GM10847 (cell line): ENCODE results near the gene HSPA12A.

ENCODE experiments used
- POLR2A ChIP-seq: IDR thresholded peaks from 2 replicates; pipeline ENCODE4 v1.6.1; 2011; ENCODE audit not compliant: insufficient read length; ENCODE audit errors: extremely low read depth

HSPA12A gene

DNA sequence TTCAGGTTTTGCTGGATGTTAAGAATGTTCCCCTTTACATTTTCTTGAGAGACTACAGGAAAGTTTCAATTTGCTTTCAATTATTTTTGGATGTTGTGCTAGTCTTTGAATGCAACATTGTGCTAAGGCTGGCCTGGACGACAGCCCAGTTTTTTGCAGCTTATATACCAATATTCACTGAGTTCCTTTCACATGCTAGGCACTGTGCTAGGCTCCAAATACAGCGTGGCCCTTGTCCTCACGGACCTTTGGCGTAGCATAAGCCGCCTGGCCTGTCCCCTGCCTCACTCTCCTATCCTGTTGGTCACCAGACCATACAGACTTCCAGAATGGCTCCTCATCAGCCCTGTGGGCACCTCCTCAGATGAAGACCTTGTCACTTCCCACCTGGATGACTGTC, 19.5 kb upstream of the HSPA12A start:
- TF ChIP-seq POLR2A = no peak

DNA sequence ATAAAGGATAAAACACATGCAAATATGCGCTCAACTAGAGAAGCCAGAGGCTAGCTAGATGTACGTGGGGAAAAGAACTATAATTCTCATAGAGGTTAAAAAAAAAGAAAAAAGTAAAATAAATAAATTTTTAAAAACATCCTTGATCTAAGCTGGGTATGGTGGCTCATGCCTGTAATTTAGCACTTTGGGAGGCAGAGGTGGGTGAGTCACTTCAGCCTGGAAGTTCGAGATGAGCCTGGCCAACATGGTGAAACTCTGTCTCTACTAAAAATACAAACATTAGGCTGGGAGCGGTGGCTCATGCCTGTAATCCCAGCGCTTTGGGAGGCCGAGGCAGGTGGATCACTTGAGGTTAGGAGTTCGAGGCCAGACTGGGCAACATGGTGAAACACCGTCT, 18.6 kb upstream of the HSPA12A start:
- TF ChIP-seq POLR2A = no peak

DNA sequence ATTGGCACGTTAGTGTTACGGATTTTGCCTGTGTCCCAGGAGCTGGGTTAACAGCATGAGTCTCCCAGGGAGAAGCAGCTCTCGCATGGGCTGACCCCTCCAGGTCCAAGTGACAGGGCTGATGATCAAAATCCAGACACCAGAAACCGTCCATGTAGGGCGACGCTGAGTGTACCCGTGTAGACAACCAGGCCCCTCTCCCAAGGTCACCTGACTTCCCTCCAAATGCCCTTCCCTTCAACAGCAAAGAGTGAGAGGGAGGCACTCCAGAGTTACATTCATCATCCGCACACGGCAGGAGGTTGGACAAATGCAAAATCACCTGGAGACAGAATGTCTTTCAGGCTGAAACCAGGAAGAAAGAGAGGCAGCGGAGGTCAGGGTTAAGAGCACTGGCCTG, 14.9 kb upstream of the HSPA12A start:
- TF ChIP-seq POLR2A = no peak

DNA sequence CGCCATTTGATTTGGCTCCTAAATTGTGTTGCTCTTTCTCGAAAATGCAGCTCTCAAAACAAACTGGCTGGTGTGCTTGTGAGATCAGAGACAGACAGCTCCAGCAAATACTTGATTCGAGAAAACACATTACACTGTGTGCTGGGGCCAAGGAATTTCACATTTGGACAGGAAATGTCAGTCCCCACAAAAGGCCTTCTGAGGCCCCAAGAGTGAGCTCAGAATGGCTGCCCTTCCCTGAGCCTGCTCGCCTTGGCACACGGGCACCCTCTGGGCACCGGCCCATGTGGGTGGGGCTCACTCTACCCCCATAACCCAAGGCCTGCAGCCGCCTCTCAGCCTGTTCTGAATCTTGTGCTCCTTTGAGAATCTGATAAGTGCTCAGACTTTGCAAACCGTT, 13.9 kb upstream of the HSPA12A start:
- no peak for TF ChIP-seq POLR2A

DNA sequence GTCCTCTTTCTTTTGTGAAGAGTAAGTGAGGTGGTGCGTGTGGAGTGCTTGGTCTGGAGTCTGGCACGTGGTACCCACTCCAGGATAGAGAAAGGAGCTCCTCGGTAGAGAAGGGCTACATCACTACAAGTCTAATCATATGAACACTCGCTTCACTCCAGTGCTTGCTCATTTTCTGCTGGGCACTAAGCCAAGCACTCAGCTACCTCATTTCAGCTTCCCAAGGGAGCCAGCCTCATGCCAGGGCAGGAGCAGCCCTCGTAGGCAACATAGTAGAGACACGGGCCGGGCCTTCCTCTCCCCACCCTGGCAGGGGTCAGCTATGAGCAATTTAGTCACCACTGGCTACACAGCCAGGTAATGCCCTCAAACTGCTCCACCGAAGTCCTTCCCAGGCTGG, 11.4 kb upstream of the HSPA12A start:
- TF ChIP-seq POLR2A = no peak

DNA sequence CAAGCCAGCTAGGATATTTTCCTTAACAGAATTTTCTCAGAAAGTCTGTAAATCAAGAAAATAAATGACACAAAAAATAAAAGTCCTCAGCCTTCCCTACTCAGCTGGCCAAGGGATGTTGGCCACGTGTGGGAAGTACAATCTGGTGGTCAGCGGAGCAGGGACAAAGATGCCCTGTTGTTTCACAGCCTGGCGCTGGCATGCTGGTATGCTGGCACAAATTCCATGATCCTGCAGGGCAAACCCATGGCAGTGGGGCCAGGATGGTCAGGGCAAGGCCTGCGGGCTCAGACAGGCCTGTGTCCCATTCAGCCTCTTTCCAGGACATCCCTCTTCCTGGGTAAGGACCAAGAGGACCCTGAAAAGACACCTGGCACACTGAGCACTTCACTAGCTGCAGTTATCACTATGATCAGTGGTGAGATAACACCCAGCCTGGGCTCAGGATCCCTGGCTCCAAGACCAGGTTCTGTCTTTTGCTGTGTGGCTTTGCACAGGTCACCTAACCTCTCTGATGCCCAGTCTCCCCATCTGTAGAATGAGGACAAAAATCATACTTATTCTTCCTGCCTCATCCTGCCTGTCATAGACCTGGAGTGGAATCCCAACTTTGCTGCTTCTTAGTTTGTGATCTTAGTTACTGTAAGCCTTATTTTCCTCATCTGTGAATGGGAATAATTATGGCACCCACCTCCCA, 10.8 kb upstream of the HSPA12A start:
- TF ChIP-seq POLR2A = no peak

DNA sequence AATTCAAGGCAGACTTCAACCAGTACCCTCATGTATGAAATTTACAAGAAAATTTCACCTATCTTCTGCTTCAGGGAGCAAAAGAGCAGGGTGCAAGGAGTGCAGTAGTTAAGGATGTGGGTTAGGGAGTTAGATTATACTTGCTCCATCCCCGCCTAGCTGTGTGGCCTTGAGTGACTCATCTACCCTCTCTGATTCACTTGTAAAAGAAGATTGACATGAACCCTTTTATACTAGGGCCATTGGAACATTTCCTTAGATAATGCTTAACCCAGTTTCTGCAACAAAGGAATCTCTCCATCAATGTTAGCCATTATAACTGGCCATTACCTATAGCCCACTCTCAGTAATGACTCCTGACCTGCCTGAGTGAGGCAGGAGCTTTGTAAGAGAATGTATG, 10.2 kb upstream of the HSPA12A start:
- TF ChIP-seq POLR2A = no peak

DNA sequence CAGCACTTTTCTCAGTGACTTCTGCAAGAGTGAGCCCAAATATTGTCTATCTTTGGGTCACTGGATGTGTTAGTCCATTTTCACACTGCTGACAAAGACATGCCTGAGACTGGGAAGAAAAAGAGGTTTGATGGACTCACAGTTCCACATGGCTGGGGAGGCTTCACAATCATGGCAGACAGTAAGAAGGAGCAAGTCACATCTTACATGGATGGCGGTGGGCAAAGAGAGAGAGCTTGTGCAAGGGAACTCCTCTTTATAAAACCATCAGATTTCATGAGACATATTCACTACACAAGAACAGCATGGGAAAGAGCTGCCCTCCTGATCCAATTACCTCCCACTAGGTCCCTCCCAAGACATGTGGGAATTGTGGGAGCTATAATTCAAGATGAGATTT, 6.1 kb upstream of the HSPA12A start:
- no peak for TF ChIP-seq POLR2A

DNA sequence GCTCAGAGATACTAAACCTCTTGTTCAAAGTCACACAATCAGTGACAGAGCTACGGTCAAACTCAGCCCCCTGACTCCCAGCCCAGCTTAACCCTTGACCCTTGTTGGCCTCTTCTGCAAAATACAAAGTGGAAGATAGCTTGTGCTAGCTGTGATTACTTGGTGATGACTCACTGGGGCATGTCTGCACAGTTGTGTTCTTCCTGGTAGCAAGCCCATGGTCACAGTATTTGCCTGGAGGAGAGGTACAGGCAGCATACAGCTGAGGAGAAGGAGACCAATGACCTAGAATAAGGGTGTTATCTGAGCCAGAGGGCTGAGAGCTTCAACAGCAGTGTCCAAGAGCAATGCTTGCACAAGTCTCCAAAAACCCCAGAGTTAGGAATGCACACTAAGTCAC, 5.7 kb upstream of the HSPA12A start:
- TF ChIP-seq POLR2A = no peak

DNA sequence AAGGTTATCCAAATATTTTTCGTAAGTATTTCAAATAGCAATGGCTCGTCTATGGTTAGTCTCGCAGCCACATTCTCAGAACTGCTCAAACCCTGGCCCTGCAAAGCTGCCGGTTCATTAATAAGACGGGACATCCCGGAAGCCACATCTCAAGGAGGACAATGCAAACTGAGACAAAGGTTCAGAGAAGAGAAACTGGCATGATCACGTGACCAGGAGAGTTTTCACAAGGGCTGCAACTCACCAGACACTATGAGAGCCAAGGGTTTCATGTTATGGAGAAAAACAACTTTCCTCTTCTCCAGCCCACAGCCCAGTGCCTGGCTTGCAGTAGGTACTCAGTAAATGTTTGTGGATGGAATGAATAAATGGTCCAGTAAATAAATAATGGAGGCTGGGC, 5.0 kb upstream of the HSPA12A start:
- TF ChIP-seq POLR2A = no peak

DNA sequence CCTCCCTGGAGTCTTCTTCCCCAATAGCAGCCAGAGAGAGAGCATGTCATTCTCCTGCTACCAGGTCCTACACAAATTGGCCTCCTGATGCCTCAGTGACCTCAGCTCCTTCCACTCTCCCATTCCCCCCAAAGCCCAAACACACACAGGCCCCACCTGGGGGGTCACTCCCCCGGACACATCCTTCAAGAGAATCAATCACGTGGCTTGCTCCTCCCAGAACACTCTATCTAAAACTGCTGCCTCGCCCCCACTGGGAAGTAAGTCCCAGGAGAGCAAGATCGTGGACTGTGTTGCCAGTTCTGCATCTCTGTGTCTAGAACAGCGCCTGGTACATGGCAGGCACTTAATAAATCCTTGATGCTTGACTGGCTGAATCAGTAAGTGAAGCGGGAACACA, 2.5 kb upstream of the HSPA12A start:
- no peak for TF ChIP-seq POLR2A

DNA sequence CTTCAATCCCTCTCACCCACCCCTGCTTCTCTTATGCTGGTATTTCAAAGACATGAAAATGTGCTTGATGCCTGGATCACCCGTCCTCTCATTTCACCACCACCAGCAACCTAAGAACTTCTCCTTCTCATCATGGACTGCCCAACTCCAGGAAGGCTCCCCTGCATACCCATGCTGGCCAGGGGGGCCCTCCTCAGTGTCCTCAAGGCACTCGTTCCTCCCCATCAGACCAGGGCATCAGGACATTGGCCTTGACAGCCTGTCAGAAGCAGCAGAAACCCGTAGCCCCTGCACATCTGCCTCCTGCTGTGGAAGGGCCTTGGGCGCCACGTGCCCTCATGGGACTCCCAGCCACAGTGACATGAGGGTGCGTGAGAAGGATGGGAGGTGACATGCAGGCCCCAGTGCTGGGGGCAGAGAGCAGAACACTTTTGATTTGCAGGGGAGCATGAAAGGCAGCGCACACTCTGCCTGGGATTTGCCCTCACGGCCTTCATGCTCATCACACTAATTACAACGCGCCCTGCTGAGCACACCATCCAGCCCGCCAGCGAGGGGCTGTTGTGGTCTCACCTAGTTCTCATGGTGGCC, 1.9 kb upstream of the HSPA12A start:
- TF ChIP-seq POLR2A = no peak

DNA sequence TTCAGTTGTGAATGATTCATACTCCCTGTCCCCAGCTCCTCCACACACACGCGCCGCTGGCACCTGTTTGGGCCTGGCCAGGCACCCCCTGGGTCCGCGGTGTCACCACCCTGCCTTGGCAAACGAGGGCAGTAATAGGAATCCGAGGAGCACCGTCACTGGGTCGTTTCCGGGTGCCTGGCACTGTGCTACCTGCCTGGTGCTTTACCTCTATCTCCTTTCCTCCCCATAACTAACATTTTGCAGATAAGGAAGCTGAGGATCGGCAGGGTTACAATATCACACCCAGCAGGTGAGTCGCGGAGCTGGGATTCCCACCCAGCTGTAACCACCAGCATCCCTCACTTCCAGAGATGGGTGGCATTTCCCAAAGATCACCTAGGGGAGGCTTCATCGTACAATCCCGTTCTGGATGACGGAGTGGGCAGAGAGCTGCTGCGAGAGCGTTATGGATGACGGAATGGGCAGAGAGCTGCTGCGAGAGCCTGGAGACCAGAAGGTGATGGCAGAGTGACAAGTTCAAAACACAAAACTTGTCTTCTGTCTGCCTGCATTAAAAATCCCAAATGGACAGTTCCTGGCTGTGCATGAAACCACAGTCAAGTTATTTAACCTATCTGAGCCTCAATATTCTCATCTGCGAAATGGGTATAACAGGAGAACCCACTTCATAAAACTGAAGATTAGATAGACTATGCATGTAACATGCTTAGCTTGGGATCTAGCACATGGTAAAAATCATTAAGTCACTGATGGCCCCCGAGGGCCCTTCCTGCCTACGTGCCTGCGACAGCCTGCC, 1.1 kb upstream of the HSPA12A start:
- no peak for TF ChIP-seq POLR2A

DNA sequence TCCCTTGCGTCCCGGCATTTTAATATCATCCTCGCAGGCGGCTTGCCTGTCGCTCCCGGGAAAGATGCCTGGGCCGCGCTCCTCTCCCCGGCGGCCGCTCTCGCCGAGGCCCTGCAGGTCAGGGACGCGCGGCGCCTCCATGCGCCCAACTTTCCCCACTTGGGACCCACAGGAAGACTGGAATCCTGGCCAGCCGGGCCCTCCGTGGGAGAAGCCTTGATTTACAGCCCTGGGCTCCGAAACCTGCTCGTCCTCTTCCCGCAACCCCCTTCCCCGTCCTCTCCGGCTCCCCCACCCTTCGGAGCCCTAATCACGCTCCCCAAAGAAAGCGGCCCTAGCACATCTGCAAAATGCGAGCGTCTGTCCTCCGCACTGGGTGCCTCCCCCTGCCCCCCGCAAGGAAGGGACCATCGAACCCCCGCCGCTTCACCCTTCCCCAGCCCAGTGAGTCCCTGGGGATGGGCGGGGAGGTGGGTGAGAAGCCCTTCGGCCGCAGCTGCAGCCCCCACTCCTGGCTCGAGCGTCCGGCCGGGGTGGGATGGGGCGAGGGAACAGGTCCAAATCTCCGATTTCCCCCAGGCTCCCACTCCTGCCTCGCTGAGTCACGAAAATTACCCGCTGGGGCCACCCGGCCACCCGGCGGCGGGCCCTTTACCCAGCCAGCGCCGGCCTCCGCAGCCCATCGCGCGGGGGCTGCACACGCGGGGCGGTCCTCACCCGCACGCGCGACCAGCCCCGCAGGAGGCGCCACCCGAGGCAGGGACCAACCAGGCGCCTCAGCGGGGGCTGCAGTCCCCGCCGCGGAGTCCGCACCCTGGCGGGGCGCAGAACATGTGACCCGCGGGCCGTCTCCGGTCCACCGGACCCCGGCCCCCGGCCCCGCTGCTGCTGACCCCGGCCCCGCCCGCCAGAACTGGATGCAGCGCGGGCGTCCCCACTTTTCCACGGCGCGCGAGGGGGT, 695 bp downstream of the HSPA12A start:
- no peak for TF ChIP-seq POLR2A

DNA sequence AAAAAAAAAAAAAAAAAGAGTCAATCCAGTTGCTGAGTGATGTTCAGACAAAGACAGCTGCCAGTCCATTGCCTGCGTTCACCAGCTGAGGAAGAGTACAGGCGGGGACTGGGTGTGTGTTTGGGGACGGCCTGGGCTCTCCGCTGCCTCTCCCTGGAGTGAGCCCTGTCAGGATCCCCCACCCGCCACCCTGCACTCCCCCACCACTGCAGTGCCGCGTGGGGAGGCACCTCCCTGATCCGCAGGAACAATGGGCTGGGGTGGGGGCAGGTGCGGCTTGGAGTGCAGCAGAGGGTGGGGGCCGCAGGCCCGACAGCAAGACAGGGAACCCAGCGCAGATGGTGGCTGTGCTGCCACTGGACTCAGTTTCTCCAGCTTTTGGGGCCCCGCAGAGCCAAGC, 1.4 kb downstream of the HSPA12A start:
- TF ChIP-seq POLR2A = no peak

DNA sequence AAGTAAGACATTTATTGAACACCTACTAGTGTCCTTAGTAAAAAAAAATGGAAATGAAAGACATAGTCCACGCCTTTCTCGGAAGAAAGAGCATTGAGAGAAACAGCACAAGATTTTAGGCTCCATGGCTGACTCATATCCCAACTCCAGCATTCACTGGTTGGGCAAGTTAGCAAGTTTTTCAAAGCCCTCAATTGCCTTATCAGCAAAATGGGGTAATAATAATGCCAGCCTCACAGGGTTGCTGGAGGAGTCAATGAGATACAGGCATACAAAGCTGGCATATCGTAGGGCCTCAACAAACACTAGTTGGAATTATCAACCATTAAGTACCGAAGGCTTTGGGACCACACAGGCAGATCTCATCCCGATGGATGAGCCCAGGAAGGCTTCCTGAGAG, 4.0 kb downstream of the HSPA12A start:
- TF ChIP-seq POLR2A = no peak
